DOHH2 (cell line): Measurements from ENCODE around the gene PDE11A.

Experiments
- H3F3A ChIP-seq: fragments of 200-600 bp; sonication (generic), shearing (Covaris generic); 2 replicates; pipeline ENCODE4 v1.6.0; 2016; ENCODE audit warnings: antibody characterized with exemption, mild to moderate bottlenecking; ENCODE audit not compliant: control insufficient read depth, insufficient read depth
- H3K27ac ChIP-seq: fragments of 200-600 bp; sonication (generic); 2 replicates; pipeline ENCODE4 v1.5.1; 2014; ENCODE audit warnings: low read depth, mild to moderate bottlenecking, low read length, moderate library complexity
- H3K27me3 ChIP-seq: fragments of 200-600 bp; sonication (generic); 2 replicates; pipeline ENCODE4 v1.6.1; 2014; ENCODE audit warnings: mild to moderate bottlenecking, low read length, mixed read lengths; ENCODE audit not compliant: control insufficient read depth
- H3K36me3 ChIP-seq: fragments of 200-600 bp; sonication (generic); 2 replicates; pipeline ENCODE4 v1.6.1; 2014; ENCODE audit warnings: mild to moderate bottlenecking, low read length, moderate library complexity, mixed read lengths; ENCODE audit not compliant: control insufficient read depth
- H3K4me1 ChIP-seq: fragments of 200-600 bp; sonication (generic); 2 replicates; pipeline ENCODE4 v1.6.1; 2014; ENCODE audit warnings: mild to moderate bottlenecking, low read length, mixed read lengths; ENCODE audit not compliant: control insufficient read depth
- H3K4me2 ChIP-seq: fragments of 200-600 bp; sonication (generic); 2 replicates; pipeline ENCODE4 v1.6.0; 2014; ENCODE audit warnings: mild to moderate bottlenecking, low read length, moderate library complexity
- H3K4me3 ChIP-seq: fragments of 200-600 bp; sonication (generic); 2 replicates; pipeline ENCODE4 v1.5.1; 2014; ENCODE audit warnings: mild to moderate bottlenecking, low read length, mixed read lengths
- H3K79me2 ChIP-seq: fragments of 200-600 bp; sonication (generic); 2 replicates; pipeline ENCODE4 v1.6.1; 2014; ENCODE audit warnings: mild to moderate bottlenecking, low read length, mixed read lengths; ENCODE audit not compliant: control insufficient read depth
- H3K9me2 ChIP-seq: fragments of 200-600 bp; sonication (generic); replicated peaks from 2 replicates; pipeline ENCODE4 v1.6.1; 2014; ENCODE audit warnings: mild to moderate bottlenecking, low read length, mixed read lengths; ENCODE audit not compliant: control insufficient read depth
- H3K9me3 ChIP-seq: fragments of 200-600 bp; sonication (generic); 2 replicates; pipeline ENCODE4 v1.6.1; 2014; ENCODE audit warnings: antibody characterized with exemption, low read length, mixed read lengths; ENCODE audit not compliant: control insufficient read depth, insufficient read depth
- H4K20me1 ChIP-seq: fragments of 200-600 bp; sonication (generic); 2 replicates; pipeline ENCODE4 v1.6.0; 2014; ENCODE audit warnings: low read depth, mild to moderate bottlenecking, antibody characterized with exemption, low read length, moderate library complexity; ENCODE audit not compliant: control insufficient read depth, insufficient read depth
- CTCF ChIP-seq: fragments of 200-600 bp; sonication (generic); IDR thresholded peaks from one replicate; pipeline ENCODE4 v1.5.1; 2014; ENCODE audit warnings: antibody characterized with exemption, mild to moderate bottlenecking, low read depth, low read length; ENCODE audit not compliant: poor library complexity, severe bottlenecking
- EZH2phosphoT487 ChIP-seq: fragments of 200-600 bp; sonication (generic); IDR thresholded peaks from 2 replicates; pipeline ENCODE4 v1.6.1; 2017; ENCODE audit warnings: borderline replicate concordance, mild to moderate bottlenecking, antibody characterized with exemption, low read length, moderate library complexity, mixed read lengths

The PDE11A gene

GRCh38 chr2:177908824-177909223 lies 163.8 kb downstream of the PDE11A start:
- H3K4me3 ChIP-seq = no peak overlapping the region
- no peak overlapping the region for H3K4me2 ChIP-seq
- H3K9me3 ChIP-seq = no peaks in the 10 kb centered on the region
- no peaks in the 10 kb centered on the region for H3K27me3 ChIP-seq
- no peaks in the 10 kb centered on the region for H3K4me1 ChIP-seq
- no peaks in the 10 kb centered on the region for H3K36me3 ChIP-seq
- H3K27ac ChIP-seq = no peak overlapping the region
- H4K20me1 ChIP-seq = no peaks in the 10 kb centered on the region
- H3F3A ChIP-seq = no peaks in the 10 kb centered on the region
- no peak for TF ChIP-seq CTCF
- no peak for TF ChIP-seq EZH2phosphoT487
- no peaks in the 10 kb centered on the region for H3K9me2 ChIP-seq
- H3K79me2 ChIP-seq = no peaks in the 10 kb centered on the region

- Histone ChIP-seq H3K4me3 (no peak overlapping the region), H3K4me1 (no peaks in the 10 kb centered on the region), H3K36me3 (no peaks in the 10 kb centered on the region), H3K4me2 (no peak overlapping the region), H3K9me2 (no peaks in the 10 kb centered on the region), H3F3A (no peaks in the 10 kb centered on the region), H3K27me3 (no peaks in the 10 kb centered on the region), H3K27ac (no peak overlapping the region), H3K79me2 (no peaks in the 10 kb centered on the region), H3K9me3 (no peaks in the 10 kb centered on the region), H4K20me1 (no peaks in the 10 kb centered on the region)
- no peak for TF ChIP-seq EZH2phosphoT487
- no peak for TF ChIP-seq CTCF
Measured at GRCh38 chr2:177908182-177908581, 164.4 kb downstream of the PDE11A start.

GRCh38 chr2:177906041-177906718 lies 166.4 kb downstream of the PDE11A start:
- Histone ChIP-seq H3K36me3 (no peaks in the 10 kb centered on the region), H3K79me2 (no peaks in the 10 kb centered on the region), H3K27me3 (no peaks in the 10 kb centered on the region), H3K9me2 (no peaks in the 10 kb centered on the region), H3K4me1 (no peaks in the 10 kb centered on the region), H3K4me3 (no peak overlapping the region), H3F3A (no peaks in the 10 kb centered on the region), H3K27ac (no peak overlapping the region), H3K4me2 (no peak overlapping the region), H3K9me3 (no peaks in the 10 kb centered on the region), H4K20me1 (no peaks in the 10 kb centered on the region)
- TF ChIP-seq CTCF (peak; percentile 95), EZH2phosphoT487 (no peak)
